Measurements from ENCODE around the gene ZNF462.

ZNF462 gene

DNA sequence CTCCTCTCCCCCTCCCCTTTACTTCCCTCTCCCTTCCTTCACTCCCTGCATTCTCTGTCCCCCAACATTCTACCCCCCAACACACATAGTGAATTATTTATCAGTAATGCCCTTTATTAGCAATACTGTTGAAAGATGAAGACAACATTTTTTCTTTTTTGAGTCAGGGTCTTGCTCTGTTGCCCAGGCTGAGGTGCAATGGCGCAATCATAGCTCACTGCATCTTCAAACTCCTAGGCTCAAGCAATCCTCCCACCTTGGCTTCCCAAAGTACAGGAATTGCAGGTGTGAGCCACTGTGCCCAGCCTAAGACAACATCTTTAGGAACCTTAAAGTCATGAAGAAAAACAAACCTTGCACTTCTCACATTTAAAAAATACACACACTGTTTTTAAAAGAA lies 130.6 kb downstream of the ZNF462 start:
- TF ChIP-seq CTCF (IDR thresholded peaks at IDR 0.05; ENCODE audit: extremely low read depth, insufficient read depth, missing control alignments), result no peak
- in situ Hi-C loops (cut with MboI; ENCODE audit: low pct_unique_long_range_greater_than_20kb, low sequenced_read_pairs, unreplicated experiment), result no loop called here
- DNase-seq (ENCODE audit: low spot score), result no peak

DNA sequence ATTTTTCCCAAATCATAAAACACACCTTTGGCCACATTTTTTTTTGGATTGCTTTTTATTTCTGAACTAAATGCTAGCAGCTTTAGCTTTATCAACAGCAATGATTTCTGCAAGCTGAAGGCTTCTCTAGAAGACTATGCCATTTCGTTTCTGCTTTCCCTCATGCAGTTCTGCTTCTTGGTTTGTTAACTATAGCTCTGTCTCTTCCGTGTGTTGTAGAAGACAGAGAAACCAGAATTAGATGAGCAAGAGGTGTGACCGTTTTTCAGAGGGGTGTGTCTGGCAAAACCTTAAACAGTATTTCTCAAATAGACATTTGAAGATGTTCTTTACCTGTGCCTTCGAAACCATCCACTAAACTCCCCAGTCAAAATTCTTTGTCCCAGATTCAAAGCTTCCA lies 131.5 kb downstream of the ZNF462 start:
- DNase-seq (ENCODE audit: low spot score), result no peak
- no peak for TF ChIP-seq CTCF (IDR thresholded peaks at IDR 0.05; ENCODE audit: extremely low read depth, insufficient read depth, missing control alignments)
- in situ Hi-C loops (cut with MboI; ENCODE audit: low pct_unique_long_range_greater_than_20kb, low sequenced_read_pairs, unreplicated experiment), result no loop called here

- TF ChIP-seq CTCF (IDR thresholded peaks at IDR 0.05; ENCODE audit: extremely low read depth, insufficient read depth, missing control alignments), result no peak
- DNase-seq (ENCODE audit: low spot score), result no peak
- in situ Hi-C loops (cut with MboI; ENCODE audit: low pct_unique_long_range_greater_than_20kb, low sequenced_read_pairs, unreplicated experiment), result no loop called here
Measured at GRCh38 chr9:107000218-107000617, 137.3 kb downstream of the ZNF462 start.

GRCh38 chr9:107005201-107005600 lies 142.2 kb downstream of the ZNF462 start:
- DNase-seq (ENCODE audit: low spot score), result no peak
- in situ Hi-C loops (cut with MboI; ENCODE audit: low pct_unique_long_range_greater_than_20kb, low sequenced_read_pairs, unreplicated experiment), result no loop called here
- no peak for TF ChIP-seq CTCF (IDR thresholded peaks at IDR 0.05; ENCODE audit: extremely low read depth, insufficient read depth, missing control alignments)

DNA sequence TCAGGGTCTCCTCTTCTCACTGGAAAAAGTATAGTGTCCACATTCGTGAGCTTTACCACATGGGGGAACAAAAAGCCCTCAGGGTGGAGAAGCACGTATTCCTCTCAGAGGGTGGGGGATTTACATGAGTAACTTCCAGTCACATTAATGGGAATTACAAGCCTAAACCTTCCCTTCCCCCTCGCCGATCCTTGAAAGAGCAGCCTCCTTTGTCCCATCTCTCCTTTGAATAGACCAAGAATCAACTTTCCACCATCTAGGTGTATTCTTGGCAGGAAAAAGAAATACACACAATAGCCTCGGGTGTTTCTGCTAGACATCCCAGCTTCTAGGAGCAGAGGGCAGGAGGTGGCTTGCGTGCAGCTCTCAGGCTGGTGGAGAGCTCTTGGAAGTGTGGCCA lies 144.4 kb downstream of the ZNF462 start:
- no peak for TF ChIP-seq CTCF (IDR thresholded peaks at IDR 0.05; ENCODE audit: extremely low read depth, insufficient read depth, missing control alignments)
- no peak for DNase-seq (ENCODE audit: low spot score)
- in situ Hi-C loops (cut with MboI; ENCODE audit: low pct_unique_long_range_greater_than_20kb, low sequenced_read_pairs, unreplicated experiment), result no loop called here

GRCh38 chr9:107008011-107008410 lies 145.0 kb downstream of the ZNF462 start:
- DNase-seq (ENCODE audit: low spot score), result no peak
- TF ChIP-seq CTCF (IDR thresholded peaks at IDR 0.05; ENCODE audit: extremely low read depth, insufficient read depth, missing control alignments), result no peak
- in situ Hi-C loops (cut with MboI; ENCODE audit: low pct_unique_long_range_greater_than_20kb, low sequenced_read_pairs, unreplicated experiment), result no loop called here

GRCh38 chr9:107008447-107008846 lies 145.5 kb downstream of the ZNF462 start:
- no peak for TF ChIP-seq CTCF (IDR thresholded peaks at IDR 0.05; ENCODE audit: extremely low read depth, insufficient read depth, missing control alignments)
- in situ Hi-C loops (cut with MboI; ENCODE audit: low pct_unique_long_range_greater_than_20kb, low sequenced_read_pairs, unreplicated experiment), result no loop called here
- no peak for DNase-seq (ENCODE audit: low spot score)

Measured in GM13977 (cell line).